ENCODE data around the gene UBE2B.
A peak's percentile ranks its signal among the peaks of the same experiment; 100 is the strongest.
"Not testable (repeated sequence)": the region's sequence is repeated elsewhere in the genome, so short reads cannot be mapped to it uniquely, and the experiment has no call there.

The UBE2B gene

DNA sequence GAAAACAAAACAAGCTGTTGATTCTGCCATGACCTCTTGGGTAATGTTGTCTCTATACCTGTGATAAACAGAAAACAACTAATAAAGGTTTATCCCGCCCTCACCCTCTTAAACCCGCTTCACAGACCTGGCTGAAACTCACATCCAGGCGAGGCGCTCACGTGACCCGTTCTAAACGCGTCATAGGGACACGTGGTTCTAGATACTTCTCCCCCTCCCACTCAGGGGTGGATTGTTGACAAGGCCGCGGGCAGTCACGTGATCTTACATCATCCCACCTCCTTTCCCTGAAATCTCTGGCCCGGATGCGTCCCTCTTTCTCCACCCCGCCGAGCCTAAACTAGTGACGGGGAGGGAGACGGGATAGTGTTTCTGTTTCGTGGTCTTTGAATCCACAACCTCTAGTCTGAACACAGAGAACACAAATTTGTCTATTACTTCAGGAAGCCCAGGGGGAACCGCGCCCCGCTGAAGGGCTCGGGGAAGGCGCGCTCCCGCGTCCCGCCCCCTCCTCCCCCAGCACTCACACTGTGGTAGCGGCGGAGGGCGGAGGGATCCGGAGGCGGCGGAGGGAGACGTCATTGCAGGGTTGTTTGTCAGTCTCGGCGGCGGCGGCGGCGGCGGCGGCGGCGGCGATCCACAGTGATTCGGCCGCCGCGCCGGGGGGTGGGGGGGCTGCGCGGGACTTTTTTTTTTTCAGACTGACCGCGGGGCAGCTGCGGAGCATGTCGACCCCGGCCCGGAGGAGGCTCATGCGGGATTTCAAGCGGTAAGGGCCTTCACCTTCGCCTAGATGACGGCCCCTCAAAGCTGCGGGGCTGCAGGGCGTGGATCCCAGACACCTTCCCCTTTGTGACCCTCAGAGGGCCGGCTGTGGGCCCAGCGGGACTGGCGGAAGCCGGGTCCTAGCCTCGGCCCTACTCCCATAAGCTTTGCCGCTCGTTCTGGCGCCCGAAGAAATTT is at the start of gene UBE2B:
Gene UBE2B (plus strand): TSS at position 699 of the 963 bp plus-strand sequence. CDS start 27 bp downstream, at position 726.
- peak; percentile 73 to 76 for ATAC-seq

DNA sequence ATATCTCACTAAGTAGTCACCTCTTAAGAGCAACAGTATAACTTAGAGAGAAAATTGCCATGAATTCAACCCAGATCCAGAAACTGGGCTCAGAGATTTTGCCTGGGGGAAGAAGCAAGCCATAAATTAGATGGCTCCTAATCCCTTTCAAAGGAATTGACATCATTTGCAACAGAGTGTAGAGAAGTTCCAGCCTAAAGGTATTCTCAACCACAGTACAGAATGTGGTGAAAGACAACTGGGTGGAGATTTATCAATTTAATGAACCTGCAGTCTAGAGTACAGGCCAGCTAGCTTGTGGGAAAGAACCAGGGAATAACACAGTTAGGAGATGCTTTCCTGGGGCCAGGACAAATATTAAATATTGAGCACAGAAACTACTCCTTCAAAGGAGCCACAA is 44.0 kb upstream of the UBE2B start:
- ATAC-seq, result no peak

DNA sequence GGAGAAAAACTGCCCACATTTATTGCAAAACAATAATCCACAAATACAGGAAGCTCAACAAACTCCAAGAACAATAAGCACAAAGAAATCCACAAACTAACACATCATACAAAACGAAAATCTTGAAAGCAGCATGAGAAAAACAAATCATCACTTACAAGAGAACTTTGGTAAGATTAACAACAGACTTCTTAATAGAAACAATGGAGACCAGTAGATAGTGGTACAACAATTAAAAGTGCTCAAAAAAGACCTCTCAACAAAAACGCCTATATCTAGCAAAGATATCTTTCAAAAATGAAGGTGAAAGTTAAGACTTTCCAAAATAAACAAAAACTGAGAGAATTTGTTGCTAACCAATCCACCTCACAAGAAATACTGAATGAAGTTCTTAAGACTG is 42.8 kb upstream of the UBE2B start:
- no peak for ATAC-seq

DNA sequence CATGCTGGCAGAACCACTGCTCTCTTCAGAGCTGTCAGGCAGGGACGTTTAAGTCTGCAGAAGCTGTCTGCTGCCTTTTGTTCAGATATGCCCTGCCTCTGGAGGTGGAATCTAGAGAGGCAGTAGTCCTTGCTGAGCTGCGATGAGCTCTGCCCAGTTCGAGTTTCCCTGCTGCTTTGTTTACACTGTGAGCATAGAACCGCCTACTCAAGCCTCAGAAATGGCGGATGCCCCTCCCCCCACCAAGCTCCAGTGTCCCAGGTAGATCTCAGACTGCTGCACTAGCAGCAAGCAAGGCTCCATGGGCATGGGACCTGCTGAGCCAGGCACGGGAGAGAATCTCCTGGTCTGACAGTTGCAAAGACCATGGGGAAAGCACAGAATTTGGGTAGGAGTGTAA is 34.5 kb upstream of the UBE2B start:
- ATAC-seq, result not testable (repeated sequence)

DNA sequence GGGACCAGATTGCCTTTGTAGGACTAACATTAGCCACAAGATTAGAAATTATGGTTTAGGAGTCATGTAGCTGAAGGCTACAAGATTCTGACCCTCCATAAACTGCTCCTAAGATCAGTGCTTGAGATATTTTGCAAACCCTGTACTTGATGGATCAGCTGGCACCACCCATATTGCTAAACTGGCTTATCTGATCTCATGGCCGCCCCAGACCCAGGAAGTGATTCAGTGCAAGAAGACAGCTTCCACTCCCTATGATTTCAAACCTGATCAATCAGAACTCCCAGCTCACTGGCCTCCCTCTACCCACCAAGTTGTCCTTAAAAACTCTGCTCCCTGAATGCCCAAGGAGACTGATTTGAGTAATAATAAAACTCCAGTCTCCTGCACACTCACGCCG is 27.9 kb upstream of the UBE2B start:
- ATAC-seq, result not testable (repeated sequence)

DNA sequence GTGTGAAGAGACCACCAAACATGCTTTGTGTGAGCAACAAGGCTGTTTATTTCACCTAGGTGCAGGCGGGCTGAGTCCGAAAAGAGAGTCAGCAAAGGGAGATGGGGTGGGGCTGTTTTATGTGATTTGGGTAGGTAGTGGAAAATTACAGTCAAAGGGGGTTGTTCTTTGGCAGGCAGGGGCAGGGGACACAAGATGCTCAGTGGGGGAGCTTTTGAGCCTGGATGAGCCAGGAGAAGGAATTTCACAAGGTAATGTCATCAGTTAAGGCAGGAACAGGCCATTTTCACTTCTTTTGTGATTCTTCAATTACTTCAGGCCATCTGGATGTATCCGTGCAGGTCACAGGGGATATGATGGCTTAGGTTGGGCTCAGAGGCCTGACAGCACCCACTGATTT is 25.9 kb upstream of the UBE2B start:
- not testable (repeated sequence) for ATAC-seq

DNA sequence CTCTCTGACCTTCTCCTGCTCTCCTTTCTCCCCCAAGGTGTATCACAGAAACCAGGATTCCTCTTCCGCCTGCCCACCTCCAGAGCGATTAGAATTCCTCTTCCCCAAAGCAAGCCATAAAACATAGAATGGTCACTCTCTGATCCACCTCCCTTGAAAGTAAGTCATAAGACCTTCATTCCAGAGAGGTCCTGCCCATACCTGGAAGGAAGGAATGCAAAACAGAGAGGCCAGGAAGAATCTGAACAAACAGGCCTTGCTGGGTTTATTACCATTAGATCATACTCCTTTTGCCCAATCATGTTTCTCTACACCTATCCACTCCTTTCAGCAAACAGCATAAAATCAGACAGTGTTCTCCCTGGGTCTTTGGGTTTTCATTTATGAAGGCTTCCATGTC is 25.4 kb upstream of the UBE2B start:
- no peak for ATAC-seq

DNA sequence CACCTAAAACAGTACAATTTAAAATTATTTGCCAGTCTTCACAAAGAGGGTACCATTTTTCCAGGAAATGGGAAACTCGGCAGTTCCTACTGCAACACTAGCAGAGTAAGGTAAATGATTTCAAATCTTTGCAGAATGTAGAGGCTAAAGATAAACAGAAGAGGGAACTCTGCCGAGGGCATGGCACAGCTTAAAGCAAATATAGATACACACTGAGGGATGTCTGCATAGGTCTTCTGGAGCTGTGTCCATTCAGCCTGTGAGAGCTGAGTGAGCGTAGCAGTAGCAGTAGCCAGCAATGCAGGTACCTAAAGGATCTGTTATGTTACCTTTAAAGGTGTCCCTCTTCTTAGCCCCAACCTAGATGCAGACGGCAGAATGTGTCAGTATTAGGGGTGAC is 21.9 kb upstream of the UBE2B start:
- no peak for ATAC-seq

DNA sequence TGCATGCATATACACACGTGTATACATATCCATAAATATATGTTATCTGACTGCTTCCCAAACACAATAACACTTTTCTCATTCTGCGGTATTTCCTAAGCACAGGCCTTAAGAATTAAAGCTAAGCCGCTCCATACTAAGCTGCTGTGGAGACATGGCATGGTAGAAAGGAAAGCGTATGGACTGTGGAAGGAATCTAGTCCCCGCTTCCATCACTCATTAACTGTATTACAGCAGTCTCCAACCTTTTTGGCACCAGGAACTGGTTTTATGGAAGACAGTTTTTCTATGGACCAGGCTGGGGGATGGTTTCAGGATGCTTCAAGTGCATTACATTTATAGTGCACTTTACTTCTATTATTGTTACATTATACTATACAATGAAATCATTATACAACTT is 15.7 kb upstream of the UBE2B start:
- ATAC-seq, result no peak

DNA sequence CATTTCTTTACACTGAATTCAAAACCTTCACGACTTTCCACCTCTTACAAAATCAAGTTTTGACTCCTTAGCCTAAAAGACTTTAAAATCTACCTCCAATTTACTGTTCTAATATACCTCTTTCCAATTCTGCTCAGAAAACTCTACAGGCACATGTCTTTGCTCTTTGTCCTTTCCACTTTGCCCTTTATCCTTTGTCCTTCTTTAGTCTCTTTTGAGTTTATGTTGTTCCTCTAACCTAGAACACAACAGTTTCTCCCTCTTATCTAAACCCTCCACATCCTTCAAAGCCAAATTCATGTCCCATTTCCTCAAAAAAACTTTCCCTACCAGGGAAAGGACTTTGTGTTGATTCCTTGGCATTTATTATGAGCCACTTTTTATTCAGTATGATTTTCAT is 5.8 kb upstream of the UBE2B start:
- ATAC-seq, result no peak

DNA sequence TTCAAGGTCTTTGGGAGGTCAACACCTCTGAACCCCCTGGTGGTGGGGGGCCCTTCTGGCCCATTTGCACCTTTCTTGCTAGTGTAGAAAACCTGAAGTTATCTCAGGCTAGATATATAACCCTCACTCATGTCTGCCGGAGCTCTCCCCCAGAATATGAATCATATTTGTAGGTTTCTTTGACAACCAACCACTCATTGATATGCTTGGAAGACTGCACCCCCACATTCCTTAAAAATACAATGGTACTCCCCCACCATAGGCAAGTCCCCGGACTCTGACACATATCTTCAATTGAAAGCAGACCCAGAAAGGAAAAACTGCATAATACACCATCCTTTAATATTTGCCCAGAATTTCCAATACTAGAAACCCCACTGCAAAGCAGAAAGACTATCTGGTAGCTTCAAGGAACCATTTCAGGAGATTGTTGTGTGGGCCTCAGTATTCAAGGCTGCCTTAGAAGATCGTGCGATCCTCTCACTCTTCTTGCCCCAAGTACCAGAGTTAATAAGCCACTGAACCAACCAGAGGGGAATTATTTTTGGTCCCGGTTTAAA is 978 bp upstream of the UBE2B start:
- peak in 1 of 2 donors; percentile 0 for ATAC-seq

DNA sequence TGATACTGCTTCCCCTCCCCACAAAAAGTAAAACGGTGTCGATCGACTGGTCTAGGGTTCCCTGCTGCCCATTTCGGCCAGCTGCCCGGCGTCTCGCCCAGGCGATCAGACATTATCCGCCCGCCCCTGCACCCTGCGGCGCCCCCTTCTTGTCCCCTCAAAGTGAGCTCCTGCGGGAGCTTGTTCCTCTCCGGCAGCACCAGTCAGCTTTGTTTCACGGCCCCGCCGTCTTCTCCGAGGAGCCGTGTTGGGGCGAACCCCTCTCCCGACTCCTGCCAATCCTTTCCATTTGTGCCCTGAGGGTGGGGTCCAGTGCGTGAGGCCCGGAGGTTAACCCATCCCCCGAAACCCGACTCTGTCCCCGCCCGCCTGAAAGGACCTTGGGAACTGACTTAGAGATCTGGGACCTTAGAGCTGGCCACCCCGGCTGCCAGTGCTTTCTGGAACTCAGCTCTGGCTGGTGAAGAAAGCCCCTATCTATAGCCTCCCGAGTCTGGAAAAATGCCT is 518 bp downstream of the UBE2B start:
- ATAC-seq, result no peak

DNA sequence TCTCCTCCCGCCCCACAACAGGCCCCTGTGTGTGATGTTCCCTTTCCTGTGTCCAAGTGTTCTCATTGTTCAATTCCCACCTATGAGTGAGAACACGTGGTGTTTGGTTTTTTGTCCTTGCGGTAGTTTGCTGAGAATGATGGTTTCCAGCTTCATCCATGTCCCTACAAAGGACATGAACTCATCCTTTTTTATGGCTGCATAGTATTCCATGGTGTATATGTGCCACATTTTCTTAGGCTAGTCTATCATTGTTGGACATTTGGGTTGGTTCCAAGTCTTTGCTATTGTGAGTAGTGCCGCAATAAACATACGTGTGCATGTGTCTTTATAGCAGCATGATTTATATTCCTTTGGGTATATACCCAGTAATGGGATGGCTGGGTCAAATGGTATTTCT is 2.3 kb downstream of the UBE2B start:
- ATAC-seq, result not testable (repeated sequence)

DNA sequence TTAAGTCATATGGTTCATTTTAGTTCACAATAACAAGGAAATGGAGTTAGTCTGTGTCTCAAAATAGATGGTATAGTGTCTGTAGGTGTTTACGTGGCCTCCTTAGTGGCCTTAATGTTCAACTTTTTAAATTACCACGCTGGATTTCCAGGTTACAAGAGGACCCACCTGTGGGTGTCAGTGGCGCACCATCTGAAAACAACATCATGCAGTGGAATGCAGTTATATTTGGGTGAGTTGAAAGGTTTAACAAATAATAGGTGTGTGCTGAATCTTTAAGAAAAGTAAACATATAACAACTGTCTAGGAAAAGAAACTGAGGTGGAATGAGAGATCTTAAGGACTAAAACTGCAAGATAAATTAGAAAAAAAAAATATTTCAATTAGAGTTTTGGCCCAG is 2.9 kb downstream of the UBE2B start:
- no peak for ATAC-seq

DNA sequence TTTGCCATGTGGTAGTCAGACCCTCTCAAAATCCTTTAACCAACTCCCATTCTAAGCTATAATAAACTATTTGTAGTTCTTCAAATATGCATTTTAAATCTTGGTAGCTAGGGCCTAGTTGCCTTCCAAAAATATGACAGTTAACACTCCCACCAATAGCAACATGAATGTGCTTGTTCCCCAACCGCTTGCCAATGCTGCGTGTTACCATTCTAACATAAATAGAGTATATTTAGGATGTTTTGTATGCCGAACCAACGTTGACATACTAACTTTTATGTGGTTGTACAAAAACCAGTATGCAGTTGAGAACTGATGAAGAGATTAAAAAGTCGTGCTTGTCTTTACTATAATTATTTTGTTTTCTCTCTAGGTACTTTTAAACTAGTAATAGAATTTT is 9.0 kb downstream of the UBE2B start:
- no peak for ATAC-seq

DNA sequence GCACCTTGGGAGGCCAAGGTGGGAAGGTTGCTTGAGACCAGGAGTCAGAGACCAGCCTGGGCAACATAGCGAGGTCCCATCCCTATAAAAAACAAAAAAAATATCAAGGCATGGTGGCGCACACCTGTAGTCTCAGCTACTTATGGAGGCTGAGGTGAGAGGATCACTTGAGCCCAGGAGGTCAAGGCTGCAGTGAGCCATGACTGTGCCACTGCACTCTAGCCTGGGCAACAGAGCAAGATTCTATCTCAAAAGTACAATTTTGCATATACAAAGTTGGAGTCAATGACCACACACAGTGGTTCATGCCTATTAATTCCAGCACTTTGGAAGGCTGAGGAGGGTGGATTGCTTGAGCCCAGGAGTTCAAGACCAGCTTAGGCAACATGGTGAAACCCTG is 10.8 kb downstream of the UBE2B start:
- ATAC-seq, result not testable (repeated sequence)

DNA sequence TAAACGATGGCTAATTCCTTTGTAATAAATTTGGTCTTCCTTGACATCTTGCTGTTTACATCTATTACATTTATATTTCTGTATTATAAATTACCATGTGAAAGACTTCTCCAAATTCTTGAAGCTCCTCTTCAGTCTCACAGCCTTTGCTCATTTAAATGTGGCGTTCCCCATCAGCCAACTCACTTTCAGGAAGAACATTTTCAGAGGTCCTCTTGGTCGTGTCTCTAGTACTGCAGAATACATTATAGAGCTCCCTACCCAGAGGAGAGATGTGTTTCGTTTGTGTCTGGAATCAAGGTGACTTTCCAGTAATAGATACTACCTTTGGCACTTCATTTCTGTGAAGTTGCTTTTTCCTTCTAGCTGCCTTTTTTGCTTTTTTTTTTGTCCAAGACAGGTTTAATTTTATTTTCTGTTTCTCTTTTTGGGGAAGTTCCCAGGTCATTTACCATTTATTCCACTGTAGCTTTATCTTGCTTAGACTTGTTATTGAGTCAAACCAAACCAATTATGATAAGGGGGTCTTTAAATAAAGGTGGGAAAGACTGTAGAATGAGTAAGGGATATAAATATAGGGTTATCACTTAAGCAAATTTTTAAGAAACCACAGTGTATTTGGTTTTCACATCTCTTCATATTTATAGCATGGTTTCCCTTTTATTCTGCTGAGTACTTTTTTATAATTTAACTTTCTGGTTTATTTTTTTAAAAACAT is 12.8 kb downstream of the UBE2B start:
- peak in 1 of 2 donors; percentile 64 for ATAC-seq

DNA sequence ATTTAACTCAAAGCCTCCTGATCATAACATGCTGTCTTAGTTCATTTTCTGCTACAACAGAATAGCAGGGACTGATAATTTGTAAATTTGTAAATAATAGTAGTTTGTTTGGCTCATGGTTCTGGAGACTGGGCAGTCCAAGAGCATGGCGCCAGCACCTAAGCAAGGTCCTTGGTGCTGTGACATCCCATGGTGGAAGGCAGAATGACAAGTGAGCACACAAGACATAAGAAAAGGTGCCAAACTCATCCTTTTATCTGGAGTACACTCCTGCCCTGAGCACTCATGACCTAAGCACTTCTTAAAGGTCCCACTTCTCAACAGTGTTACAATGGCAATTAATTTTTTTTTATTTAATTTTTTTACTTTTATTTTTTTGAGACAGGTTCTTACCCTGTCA is 16.1 kb downstream of the UBE2B start:
- ATAC-seq, result no peak

DNA sequence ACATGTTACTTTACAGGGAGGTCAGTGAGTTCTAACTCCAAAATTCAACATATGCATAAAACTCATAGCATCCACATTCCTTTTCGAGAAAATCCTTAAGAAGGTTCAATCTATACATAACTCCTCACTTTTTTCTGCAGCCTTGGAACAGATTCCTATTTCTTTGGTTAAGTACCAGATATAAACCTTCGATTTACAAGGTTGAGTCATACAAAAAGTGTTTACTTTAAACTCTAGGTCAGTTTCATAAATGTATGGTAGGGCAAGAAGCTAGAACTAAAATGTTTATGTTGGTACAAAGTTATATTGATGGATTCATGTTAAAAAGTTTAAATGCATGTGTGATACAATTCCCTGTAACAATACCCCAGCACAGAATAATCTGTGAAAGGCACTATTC is 20.9 kb downstream of the UBE2B start:
- no peak for ATAC-seq

DNA sequence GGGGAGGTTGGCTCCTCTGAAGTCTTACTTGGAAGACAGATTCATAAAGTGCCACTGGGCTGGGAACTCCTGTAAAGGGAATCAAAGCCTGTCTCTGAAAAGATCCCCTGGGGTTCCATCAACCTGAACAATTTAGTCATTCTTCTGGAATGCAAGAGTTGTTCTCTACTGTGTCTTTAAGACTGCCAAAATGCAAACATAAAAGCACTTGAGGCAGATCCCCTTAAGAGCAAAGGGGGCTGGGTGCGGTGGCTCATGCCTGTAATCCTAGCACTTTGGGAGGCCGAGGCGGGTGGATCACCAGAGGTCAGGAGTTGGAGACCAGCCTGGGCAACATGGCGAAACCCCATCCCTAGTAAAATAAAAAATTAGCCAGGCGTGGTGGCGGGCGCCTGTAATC is 23.6 kb downstream of the UBE2B start:
- ATAC-seq, result no peak

DNA sequence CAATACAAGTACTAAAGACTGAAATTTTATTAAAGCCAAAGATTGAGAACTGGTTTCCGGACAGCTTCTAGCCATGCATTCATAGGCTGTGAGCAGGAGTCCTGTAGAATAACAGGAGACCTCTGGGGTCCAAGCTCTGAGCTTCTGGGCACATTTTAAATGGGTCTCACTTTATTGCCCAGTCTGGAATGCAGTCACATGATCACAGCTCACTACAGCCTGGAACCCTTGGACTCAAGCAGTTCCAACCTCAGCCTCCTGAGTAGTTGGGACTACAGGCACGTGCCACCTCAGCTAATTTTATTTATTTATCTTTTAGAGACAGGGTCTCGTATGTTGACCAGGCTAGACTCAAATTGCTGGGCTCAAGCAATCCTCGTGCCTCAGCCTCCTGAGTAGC is 24.9 kb downstream of the UBE2B start:
- ATAC-seq, result no peak

DNA sequence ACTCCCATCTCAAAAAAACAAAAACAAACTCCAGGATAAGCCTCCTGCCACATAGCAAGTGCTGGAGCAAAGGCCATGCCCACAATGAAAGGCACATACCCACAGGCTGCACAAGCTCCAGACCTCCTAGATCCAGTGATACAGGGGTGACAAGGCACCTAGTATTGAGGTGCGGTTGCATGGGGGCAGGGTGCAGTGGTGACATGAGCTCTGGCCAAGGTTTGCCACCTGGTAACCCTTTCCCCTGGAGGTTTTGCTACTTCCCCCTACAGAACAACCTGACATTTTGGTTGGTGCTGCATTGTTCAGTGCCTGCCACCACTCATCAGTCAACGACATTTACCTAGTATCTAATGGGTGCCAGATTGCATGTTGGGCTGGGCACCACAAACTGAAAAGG is 25.8 kb downstream of the UBE2B start:
- no peak for ATAC-seq

DNA sequence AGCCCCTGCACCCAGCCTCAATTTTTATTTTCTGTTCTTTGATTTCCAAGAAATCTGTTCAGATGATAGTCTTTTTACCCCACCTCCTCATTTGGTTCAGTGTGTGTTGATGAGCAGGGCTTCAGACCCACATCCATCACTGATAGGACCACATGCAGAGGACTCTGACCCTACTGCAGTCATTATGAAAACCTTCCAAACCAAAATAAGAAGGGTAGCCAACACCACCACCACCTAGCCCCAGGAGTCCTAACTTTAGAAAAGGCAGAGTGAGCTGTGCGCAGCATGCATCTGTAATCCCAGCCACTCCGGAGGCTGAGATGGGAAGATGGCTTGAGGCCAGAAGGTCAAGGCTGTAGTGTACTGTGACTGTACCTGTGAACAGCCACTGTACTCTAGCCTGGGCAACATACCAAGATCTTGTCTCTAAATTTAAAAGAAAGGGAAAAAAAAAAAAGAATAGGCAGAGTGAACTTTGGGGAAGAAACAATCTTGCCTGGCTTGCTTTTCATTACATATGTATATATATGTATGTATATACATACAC is 27.3 kb downstream of the UBE2B start:
- no peak for ATAC-seq
